GM21529 (cell line): Measurements from ENCODE around the gene HSPA9.

Experiments used
- ATAC-seq: cut with Tn5 transposase; IDR thresholded peaks from one replicate; pipeline ENCODE4 v1.9.1; 2021; ENCODE audit not compliant: unreplicated experiment

Gene HSPA9

DNA sequence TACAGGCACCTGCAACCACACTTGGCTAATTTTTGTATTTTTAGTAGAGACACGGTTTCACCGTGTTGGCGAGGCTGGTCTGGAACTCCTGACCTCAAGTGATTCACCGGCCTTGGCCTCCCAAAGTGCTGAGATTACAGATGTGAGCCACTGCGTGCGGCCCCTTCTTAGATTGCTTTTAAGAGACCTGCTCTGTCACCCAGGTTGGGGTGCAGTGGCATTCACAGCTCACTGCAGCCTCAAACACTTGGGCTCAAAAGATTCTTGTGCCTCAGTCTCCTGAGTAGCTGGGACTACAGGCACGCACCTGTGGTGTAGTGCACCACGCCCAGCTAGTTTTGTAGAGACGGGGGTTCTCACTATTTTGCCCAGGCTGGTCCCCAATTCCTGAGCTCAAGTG, 11.0 kb downstream of the HSPA9 start:
- no peak for ATAC-seq

DNA sequence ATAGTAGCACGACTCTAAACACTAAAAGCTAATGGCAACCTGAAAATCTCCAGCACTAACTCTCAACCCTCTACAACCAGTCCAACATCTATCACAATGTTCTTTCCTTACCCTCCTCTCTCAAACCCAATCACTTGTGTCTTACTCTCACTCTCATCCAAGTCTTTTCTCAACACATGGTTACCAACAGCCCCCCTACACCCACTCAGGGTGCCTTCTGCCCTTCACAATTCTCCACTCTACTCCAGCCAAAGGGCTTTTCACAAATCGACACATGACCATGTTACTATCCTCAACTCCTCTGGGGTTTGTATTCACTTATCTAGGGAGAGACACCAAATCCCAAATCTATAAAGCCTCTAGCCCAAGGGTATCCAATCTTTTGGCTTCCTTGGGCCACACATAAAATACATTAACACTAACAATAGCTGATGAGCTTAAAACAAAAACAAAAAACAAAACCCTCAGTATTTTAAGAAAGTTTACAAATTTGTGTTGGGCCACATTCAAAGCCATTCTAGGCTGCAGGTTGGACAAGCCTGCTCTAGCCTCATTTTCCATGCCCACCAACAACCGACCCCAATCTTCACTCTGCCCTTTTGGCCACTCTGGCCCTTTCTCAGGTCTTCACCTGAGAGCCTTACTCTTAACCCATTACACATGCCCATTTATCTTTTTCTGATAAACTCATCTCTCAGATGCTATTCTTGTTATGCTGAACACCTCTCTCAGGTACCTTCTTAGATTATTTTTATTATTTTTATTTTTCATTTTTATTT, 11.7 kb downstream of the HSPA9 start:
- ATAC-seq = no peak

DNA sequence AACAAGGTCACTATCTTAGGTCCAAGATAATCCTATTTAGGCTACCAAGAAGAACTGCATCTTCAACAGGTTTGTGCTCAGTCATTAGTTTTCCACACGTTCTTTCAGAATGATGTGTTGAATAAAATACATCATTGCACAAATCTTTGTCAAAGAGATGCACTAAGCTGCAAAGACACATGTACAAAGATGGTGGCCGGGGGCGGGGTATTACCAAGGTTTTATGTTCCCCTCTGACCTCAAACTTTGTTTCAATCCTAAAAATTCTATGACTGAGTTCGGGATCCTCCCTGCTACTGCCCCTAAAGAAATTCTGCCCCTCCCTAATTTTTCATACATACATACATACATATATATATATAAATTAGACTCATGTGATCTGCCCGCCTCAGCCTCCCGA, 14.2 kb downstream of the HSPA9 start:
- ATAC-seq = no peak

DNA sequence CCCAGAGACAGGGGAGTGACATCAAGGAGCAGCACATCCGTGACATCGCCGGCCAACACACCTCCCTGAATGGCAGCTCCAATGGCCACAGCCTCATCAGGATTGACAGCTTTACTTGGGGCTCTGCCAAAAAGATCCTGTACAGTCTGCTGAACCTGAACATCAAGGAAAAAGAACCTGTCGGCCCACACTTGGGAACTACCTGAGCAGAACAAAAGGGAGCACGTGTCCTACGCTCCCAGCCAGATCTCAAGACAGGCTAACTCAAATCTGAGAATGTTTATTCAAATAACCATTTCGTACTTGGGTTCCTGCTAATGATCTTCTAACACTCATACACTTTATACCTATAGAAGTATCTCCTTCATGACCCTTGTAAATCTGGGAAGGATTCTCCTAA, 15.3 kb downstream of the HSPA9 start:
- no peak for ATAC-seq

DNA sequence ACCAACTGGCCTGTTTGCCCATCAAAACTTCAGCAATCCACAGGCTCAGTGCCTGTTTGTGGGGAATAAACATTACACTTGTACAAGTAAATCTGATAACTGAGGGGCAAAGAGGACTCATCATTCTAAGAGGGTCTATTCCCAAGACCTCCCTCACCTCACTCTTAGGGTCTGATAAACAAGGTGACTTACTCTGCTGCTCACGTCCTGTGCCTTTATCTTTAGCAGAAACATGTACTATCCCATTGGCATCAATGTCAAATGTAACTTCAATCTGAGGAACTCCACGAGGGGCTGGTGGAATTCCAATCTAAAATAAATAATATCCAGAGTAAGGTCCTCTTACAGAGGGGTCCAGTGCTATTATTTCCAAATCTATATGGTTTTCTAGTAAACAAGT, 17.5 kb downstream of the HSPA9 start:
- ATAC-seq = no peak

DNA sequence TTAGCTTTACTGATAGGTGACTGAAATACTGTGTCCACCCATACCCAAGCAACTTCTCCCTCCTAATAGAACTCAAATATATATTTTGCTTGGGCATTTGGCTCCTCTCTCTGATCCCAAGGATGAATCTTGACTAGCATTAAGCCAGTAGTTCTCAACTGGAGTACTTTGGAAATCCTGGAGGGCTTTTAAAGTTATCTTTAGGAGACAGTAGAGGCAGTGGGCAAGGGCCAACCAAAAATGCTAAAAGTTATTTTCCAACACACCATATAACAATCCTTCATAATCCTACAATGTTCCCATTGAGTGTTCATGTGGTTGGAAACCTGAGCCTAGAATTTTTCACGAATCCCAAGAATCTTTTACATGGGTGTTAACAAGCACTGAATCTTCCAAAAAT, 21.1 kb downstream of the HSPA9 start:
- no peak for ATAC-seq

GRCh38 chr5:138553437-138554095, 21.6 kb downstream of the HSPA9 start:
- ATAC-seq = no peak

DNA sequence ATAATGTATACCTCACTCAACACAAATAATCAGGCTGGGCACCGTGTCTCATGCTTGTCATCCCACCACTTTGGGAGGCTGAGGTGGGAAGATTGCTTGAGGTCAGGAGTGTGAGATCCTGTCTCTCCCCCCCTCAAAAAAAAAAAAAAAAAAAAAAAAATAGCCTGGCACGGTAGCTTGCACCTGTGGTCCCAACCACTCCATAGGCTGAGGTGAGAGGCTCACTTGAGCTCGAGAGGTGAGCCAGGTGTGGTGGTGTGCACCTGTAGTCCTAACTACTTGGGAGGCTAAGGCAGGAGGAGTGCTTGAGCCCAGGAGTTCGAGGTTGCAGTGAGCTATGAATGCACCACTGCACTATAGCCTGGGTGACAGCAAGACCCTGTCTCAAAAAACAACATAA, 22.5 kb downstream of the HSPA9 start:
- no peak for ATAC-seq

DNA sequence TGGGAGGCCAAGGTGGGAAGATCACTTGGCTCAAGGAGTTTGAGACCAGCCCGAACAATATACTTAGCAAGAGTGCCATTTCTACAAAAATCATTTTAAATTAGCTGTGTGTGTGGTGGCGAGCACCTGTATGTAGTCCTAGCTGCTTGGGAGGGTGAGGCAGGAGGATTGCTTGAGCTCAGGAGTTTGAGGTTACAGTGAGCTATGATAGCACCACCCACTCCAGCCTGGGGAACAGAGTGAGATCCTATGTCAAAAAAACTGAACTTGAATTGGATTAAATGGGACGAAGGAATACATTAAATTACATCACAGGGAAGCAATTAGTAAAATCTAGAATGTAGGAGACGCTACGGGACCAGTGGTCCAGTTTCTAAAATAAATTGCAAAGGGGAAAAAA, 25.8 kb downstream of the HSPA9 start:
- no peak for ATAC-seq

DNA sequence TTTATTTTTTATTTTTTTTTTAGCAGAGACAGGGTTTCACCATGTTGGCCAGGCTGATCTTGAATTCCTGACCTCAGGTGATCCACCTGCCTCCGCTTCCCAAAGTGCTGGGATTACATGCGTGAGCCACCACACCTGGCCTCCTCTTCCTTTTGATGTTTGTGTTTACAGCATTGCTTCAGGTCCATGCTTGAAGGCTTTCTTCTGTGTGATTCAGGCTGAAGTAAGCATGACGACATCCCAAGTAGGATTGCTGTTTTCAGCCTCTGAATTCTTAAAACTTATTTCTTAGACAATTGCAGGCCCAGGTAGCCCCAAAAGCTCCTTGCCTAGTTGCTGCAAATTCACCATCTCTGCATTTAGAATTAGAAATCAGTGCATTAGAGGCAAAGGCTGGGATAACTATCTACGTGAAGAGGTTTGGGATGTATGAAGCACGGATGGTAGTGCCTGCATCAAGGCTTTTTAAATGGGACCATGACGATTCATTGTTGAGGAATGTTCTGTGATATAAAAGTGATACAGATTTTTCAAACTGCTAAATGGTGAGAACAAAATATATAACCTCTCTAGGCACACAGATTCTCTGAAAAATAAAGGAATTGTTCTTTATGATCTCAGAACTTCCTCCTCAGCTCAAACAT, 29.2 kb downstream of the HSPA9 start:
- no peak for ATAC-seq

DNA sequence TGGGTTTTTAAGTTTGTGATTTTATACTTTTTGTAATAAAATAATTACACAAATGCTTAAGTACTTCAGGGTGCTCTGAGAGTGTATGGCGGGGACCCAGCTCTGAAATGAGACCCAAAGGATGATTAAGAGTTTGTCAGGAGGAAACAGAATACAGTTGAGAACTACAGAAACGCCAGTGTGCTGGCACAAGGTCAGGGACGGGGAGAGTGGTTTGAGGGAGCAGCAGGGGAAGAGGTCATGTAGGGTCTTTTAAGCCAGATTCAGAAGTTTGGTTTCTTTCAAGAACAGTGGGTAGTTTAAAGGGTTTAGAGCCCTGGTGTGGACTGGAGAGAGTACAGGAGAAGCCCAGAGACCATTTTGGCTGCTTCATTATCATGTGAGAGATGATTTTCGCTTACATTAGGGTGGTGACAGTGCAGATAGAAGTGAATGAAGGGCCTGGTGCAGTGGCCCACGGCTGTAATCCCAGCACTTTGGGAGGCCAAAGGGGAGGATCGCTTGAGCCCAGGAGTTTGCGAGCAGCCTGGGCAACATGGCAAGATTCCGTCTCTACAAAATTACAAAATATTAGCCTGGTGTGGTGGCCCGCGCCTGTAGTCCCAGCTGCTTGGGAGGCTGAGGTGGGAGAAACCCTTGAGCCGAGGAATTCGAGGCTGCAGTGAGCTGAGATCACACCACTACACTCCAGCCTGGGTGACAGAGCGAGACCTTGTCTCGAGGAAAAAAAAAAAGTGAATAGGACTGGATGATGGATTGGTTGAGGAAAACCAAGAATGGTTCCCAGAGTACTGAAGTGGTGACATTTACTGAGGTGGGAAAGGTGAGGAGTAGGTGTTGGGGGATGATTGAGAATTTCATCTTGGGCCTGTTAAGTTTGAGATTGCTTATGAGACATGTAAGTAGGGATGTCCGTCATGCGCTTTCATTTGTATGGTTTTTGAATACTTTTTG, 30.7 kb downstream of the HSPA9 start:
- ATAC-seq = no peak

GRCh38 chr5:138543730-138544104, 31.5 kb downstream of the HSPA9 start:
- peak; percentile 45 for ATAC-seq

- ATAC-seq = peak; percentile 89
Observed at GRCh38 chr5:138542956-138543729, 32.1 kb downstream of the HSPA9 start, which contains the start of gene ETF1. Gene ETF1 (minus strand): TSS chr5:138543236. CDS start chr5:138542918, 318 bp downstream.

DNA sequence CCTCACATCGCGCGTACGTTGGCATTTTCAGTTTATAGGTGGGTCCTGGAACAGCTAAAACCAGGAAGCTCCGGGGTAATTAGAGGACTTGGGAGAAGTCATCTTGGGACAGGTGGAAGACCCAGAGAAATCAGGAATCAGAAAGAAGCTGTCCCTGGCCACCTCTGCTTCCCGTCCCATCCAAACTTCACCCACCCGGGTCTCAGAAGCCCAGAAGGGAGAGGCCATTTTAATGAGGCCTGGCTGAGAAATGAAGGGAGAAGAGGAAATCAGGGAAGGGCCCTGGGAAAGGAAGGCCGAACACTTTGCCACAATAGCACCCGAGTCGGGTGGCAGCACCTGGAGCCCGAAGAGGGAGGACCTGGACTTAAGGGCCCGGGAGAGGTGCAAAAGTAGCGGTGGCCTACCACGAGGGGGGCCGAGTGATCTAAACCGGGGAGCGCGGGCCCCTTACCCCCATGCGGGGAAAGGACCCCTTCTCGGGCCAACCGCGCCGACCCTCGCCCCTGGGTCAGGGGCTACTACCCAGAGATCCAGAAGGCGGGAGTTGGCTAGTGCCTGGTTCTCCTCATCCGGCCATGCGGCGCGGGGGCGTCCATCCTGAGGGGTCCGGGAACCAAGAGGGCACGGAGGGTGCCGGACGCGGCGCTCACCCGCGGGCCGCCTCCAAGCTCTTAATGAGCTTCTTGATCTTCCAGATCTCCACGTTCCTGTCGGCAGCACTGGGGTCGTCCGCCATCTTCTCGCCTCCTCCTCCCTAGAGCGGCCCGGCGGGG, 32.8 kb downstream of the HSPA9 start:
- no peak for ATAC-seq

- no peak for ATAC-seq
Observed at GRCh38 chr5:138541511-138542179, 33.6 kb downstream of the HSPA9 start.

DNA sequence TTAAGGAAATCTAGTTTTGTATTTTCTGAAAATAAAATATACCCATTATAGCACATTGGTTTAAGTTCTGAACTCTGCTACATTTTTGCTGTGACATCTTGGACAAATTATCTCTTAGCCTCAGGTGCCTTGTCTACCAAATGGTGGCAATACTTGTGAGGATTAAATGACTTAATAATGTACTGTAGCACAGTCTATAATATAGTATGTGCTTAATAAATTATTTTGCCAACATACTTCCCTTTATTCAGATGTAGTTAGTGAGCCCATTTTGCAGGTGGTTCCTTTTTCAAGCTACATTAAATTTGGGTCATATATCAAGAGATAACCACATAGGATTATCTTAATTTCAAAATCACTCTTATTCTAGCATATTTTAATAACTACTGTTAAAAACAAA, 35.4 kb downstream of the HSPA9 start:
- no peak for ATAC-seq

- ATAC-seq = no peak
Observed at GRCh38 chr5:138538943-138539627, 36.1 kb downstream of the HSPA9 start.

DNA sequence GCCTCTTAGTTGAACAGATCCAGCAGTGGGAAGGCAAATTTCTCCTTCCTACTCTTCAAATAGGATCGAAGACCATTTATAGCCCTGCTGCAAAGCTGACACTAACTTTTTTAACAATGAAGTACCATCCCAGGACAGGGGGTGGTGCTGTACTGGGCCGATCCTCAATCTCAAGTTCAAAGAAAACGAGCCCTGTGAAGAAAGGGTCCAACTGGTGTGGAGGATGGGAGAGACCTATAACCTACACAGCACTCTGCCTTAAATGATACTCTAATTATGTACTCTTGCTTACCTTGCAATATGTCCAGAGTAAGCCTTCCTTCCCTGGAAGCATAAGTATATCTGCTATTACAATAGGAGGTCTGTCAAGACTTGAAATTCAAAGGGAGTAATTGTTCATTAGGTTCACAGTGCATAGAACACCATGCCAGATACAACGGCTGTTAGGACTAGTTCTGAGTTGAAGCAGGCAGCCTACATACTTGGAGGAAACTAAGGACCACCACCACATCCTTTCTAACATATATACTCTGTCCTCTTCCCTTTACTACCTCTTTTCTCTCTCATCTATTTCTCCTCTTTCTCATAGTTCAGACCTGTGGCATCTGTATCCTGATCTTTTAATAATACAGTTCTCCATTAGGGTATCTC, 38.4 kb downstream of the HSPA9 start:
- ATAC-seq = no peak
